Astrocyte (in vitro differentiated cells and primary cell): ENCODE data around the gene MOV10L1.

Experiments used
- CTCF ChIP-seq: IDR thresholded peaks from 2 replicates; pipeline ENCODE4 v1.5.1; 2011; ENCODE audit warnings: low read depth, mild to moderate bottlenecking, inconsistent platforms, low read length, moderate library complexity; ENCODE audit not compliant: insufficient read depth
- EZH2 ChIP-seq: IDR thresholded peaks from 2 replicates; pipeline ENCODE4 v1.6.1; 2012; ENCODE audit warnings: mild to moderate bottlenecking, low read length, inconsistent platforms; ENCODE audit not compliant: insufficient read depth

- TF ChIP-seq CTCF, result no peak
- TF ChIP-seq EZH2, result no peak
These were observed 31.5 kb downstream of the MOV10L1 start for GRCh38 chr22:50121202-50121740.
